GM21515 (cell line): ENCODE data around the gene LRP6.
"Not testable (repeated sequence)": the region's sequence is repeated elsewhere in the genome, so short reads cannot be mapped to it uniquely, and the experiment has no call there.

ENCODE experiments used
- ATAC-seq: cut with Tn5 transposase; IDR thresholded peaks from one replicate; pipeline ENCODE4 v1.9.1; 2021; ENCODE audit not compliant: unreplicated experiment

Gene LRP6

DNA sequence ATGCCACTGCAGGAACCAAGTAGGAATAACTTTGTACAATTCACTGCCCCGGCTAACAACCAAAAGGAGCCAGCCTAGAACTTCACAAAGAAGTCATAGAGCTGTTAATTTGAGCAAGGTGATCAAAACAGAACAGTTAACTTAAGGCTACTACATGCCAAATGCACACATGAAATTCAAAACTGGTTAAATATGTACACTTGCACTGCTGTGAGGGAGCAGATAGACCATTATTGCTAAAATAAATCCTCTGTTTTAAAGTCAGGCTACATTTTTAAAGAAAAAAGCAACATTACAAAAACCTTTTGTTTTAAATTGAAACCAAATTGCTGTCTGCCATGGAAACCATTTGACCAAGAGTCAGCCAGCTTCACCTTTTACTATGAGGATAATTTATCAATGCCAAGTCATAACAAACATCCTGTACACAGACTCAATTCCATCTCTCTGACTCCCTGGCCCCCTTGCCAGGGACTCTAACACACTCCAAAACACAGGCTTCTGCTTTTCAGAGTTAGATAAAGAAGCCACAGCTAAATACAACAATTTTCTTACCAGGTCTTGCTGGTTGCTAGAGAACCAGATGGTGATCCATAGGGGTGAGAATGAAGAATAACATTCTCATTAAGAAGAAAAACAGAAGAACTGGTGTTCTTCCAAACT lies 84.0 kb downstream of the LRP6 start:
- no peak for ATAC-seq

DNA sequence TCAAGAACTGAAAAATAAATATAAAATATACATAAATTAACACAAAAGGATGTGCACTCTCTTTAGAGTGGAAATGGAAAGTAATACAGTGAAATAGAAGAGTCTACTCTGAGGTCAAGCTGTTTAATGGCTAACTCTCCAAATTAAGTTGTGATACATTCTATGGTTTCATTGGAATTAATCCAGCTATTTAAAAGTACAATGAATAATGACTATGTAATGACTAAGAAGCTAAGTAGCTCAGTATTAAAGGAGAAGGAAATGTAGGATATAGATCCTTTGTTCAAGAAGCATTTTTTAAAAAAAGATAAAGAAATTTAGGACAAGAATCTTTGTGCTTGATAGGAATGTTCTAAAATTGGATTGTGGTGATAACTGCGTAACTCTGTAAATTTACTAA lies 85.3 kb downstream of the LRP6 start:
- no peak for ATAC-seq

DNA sequence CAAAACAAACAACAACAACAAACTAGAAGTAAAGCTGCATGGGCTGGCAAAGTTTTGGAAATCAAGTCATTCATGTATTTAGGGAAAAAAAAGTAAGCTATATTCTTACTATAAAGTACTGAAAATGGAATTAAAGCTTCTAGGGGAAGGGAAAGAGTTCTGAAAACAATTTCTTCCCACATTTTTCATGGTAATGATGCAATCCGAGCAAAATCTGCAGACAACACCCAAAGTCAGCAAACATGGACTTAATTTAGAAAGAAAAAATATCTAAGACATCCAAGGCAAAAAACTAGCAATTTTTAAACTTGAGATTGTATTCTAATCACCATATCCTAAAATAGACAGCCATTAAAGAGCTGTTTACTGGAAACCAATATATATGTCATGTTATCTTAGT lies 86.3 kb downstream of the LRP6 start:
- ATAC-seq: no peak

DNA sequence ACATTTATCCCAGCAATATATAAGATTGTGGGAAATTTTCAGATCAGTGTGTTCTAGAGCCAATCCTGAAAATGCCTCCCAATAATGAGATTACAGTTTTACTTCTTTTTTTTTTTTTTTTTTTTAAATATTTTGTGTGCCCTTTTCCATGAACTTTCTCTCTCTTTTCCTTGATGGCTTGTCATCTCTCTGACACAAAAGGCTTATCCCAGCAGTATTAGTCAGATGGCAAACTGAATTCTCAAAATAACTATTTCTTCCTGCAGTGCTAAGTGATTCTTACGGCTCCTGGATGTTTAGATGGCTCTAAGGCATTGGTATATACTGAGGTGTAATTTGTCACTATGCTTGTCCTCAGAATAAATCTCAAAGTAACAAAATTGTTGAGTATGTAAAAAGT lies 86.7 kb downstream of the LRP6 start:
- ATAC-seq: no peak

DNA sequence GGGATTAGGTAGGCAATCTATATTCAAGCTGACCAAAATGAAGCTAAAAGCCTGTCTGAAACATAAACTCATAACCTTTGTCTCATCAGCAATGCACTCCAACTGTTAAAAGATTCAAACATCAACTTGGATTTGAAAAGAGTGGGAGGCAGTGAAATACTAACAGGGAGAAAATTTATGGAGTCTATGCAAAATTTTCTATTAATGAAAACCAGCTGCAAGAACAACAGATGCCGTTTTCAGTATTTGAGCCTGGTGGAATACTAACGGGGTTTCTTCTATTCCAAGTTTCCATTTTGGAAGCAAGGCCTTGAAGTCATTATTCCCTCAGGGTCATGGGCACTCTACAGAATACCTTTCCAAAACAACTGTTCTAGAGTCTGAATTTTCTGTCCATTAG lies 88.3 kb downstream of the LRP6 start:
- ATAC-seq: no peak

DNA sequence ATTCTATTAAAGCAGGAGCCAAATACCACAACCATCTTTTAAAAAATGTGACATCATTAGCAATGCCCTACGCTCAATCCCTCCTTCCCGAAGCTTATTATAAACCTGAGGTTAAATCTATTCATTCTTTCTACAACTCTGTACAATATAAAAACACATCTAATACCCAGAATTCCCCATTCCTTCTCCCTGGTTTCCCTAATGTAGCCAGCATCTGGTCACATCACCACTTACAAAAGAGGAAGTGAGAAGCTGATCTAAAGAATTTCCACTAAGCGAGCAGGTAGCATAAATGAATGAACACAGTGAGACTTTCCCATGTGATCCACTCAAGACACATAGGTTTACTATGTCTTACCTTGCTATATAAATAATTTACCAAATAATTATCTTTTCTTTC lies 90.4 kb downstream of the LRP6 start:
- no peak for ATAC-seq

GRCh38 chr12:12171991-12172511 lies 94.8 kb downstream of the LRP6 start:
- ATAC-seq: no peak

DNA sequence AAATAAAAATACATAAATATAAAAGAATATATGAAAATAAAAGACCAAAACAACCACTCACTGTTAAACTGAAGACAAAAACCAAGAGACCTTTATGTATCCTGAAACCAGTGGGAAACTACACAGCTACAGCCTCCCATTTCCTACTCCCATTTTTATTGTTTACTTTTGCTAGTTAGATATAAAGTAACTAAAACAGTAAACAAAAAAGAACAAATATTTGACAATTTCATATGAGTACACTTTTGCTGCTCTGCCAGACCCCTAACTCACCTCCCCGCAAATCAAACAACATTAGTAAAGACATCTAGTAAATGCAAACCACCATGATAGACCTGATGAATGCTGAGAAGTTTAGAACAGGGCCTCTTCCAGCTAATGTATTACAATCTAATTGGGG lies 99.0 kb downstream of the LRP6 start:
- no peak for ATAC-seq

GRCh38 chr12:12166751-12167150 lies 100.1 kb downstream of the LRP6 start:
- ATAC-seq: no peak

- no peak for ATAC-seq
Observed at GRCh38 chr12:12159988-12160387, 106.9 kb downstream of the LRP6 start.

GRCh38 chr12:12158858-12159257 lies 108.0 kb downstream of the LRP6 start:
- no peak for ATAC-seq

DNA sequence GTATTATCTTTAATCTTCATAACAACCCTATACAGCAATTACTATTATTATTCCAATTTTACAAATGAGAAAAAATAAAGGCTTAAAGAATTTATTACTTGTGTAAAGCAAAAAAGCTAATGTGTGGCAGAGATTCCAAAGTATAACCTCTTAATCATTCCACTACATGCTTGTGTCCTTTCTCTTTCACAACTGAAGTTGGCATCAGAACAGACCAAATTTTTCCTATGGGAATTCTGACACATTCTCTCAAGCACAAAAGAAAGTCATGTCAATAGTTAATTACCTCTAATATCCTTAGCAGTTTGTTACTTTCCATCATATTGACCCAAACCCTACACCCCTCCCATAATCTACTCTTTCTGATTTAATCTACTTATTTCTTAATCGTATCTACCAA lies 109.4 kb downstream of the LRP6 start:
- no peak for ATAC-seq

DNA sequence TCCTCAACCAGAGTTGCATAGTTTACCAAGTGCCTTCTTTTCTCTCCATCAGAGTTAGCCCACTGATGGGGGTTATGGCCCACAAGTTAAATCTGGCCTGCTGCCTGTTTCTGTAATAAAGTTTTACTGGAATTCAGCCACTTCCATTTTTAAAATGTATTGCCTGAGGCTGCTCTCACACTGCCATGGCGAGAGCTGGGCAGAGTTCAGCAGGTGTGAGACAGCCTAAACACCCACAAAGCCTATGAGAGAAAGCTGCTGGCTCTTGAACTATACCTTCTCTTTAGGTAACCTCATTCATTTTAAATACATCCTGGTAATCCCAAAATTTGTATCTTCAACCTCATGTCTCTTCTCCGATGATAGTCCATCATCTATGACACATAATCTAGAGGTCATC lies 110.0 kb downstream of the LRP6 start:
- ATAC-seq: no peak

DNA sequence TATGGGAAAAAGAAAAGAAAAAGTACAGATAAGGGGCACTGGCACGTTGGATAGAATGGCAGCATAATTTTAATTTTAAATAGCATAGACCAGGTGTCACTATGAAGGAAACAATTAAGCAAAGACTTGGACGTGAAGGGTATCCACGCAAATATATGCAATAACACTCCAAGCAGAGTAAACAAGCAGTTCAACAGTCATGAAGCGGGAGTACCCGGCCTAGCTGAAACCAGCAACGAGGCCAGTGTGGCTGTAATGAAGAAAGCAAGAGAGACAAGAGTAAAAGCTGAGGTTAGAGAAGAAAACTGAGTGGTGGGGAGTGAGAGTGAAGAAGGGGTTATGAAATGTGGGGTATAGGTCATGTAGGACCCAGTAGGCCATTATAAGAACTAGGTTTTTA lies 110.7 kb downstream of the LRP6 start:
- ATAC-seq: no peak

DNA sequence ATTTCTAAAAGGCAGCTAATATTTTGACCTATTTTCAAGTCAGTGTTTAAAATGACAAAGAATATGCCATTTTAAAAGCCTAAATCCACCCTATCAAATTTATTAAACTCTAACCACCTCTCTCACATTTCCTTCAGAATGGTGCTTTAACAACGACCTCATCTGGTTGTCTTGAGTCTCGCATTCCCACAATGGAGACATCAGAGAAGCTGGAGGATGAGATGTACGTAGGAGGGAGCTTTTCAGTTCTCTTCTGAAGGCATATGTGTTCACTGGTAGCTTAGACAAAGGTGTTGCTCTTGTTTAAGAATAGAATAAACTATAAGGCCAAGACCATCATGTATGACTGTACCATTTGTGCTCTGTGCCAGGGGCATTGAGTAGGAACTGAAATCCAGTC lies 113.2 kb downstream of the LRP6 start:
- ATAC-seq: no peak

- ATAC-seq: no peak
Observed at GRCh38 chr12:12147111-12147510, 119.7 kb downstream of the LRP6 start.

- ATAC-seq: not testable (repeated sequence)
Observed at GRCh38 chr12:12144531-12144930, 122.3 kb downstream of the LRP6 start.

GRCh38 chr12:12141000-12141399 lies 125.8 kb downstream of the LRP6 start:
- ATAC-seq: no peak

GRCh38 chr12:12138203-12139154 lies 128.4 kb downstream of the LRP6 start:
- ATAC-seq: no peak

DNA sequence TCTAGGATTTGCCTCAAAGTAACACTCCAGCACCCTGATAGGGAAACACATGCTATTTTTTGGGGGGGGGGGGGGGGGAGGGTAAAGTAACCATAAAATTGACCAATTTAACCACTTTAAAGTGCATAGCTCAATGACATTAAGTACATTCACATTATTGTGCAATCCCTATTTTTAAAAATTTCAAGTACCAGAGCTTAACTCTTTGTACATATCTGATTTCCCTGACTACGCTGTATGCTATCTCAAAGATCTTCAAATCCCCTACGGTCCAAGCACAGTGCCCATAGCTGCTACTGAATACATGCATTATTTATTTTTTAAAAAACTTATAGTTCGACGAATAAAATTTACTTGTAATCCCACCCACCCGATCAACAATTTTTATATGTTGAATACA lies 133.1 kb downstream of the LRP6 start:
- ATAC-seq: no peak

DNA sequence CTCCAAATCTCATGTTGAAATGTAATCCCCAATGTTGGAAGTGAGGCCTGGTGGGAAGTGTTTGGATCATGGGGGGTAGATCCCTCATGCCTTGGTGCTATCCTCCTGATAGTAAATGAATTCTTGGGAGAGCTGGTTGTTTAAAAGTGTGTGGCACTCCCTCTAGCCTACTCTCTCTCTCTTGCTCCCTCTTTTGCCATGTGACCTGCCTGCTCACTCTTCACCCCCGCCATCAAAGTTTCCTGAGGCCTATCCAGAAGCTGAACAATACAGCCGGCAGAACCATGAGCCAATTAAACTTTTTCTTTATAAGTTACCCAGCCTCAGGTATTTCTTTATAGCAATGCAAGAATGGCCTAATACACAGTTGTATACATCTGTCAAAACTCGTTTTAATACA lies 133.6 kb downstream of the LRP6 start:
- no peak for ATAC-seq

DNA sequence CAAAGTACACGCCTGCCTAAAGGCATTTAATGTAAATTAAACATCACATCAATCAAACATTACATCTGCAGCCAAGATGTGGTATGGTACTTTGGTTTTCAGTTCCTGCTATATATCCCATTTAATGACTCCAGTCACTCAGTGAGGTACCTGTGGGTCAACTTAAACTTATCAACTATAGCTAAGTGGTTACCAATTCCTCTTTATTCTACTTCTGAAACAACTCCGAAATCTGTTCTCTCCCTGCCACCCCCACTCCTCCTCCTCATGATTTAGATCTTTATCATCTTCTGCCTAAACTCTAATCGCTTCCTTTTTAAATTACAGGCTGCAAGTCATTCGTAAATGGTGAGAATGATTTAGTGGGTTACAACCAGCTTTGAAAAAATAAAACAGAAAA lies 138.2 kb downstream of the LRP6 start:
- no peak for ATAC-seq
